H1 (cell line): ENCODE results near the gene CTBP2. TPM values are rescaled to one million over a fixed set of nuclear protein-coding genes. Genes with fewer than 3 reads are reported as not detected.

Source experiments
- KDM5A ChIP-seq: fragments of 200-600 bp; IDR thresholded peaks from 2 replicates; pipeline ENCODE4 v1.7.1; 2012; ENCODE audit warnings: mild to moderate bottlenecking, low read length, inconsistent platforms, mixed read lengths
- polyA plus RNA-seq, 7 experiments: library from polyadenylated mRNA; depleted of rRNA in 3 of 7; stranded (reverse) in 5 of 7; unstranded in 2 of 7; fragments of >200 nt in 5 of 7; fragments of 200-250 nt in 2 of 7; gene quantifications; 1 replicate in 5 of 7; 2 replicates in 1 of 7; 4 replicates in 1 of 7; pipeline versions ENCODE4 v1.2.1 to v1.2.3, GENCODE V29; 2011 to 2013; ENCODE audit warnings: missing spikeins in 2 of 7, mixed read lengths in 2 of 7
- total RNA-seq: library from RNA; stranded (reverse); fragmentation: NEBNext Ultra II Directional; extraction: Animal tissue kit (Norgen Biotek cat#: 25700); gene quantifications from 2 replicates; pipeline ENCODE4 v1.2.1, GENCODE V29; 2021

Gene CTBP2
- total and polyA plus RNA-seq, 2 of the 8 experiments (the other 6 are each of a cell fraction or from before 2014, with no cell fraction given), result 208 to 221 TPM

GRCh38 chr10:125013529-125013872 lies 146.9 kb downstream of the CTBP2 start (continued):
- no peak for TF ChIP-seq KDM5A
